ENCODE measurements around the gene TOMM40L.

Gene TOMM40L

GRCh38 chr1:161225534-161226319 is at the start of gene TOMM40L:
TOMM40L (plus strand) TSS chr1:161226060; CDS start chr1:161226490, 430 bp downstream.
- peak; percentile 54 to 79 (median 73) for DNase-seq

- no peak for DNase-seq
Measured at GRCh38 chr1:161176468-161177111, 49.3 kb upstream of the TOMM40L start.

GRCh38 chr1:161177112-161177935 is 48.5 kb upstream of the TOMM40L start, which contains the start of gene B4GALT3:
B4GALT3 (minus strand) TSS chr1:161177507; CDS start chr1:161176060, 1,447 bp downstream.
- peak; percentile 91 to 98 (median 95) for DNase-seq

GRCh38 chr1:161177936-161178244 is 48.0 kb upstream of the TOMM40L start:
- DNase-seq = no peak

- no peak for DNase-seq
Measured at GRCh38 chr1:161179698-161180097, 46.2 kb upstream of the TOMM40L start.

GRCh38 chr1:161180639-161181038 is 45.2 kb upstream of the TOMM40L start:
- no peak for DNase-seq

GRCh38 chr1:161182214-161182613 is 43.6 kb upstream of the TOMM40L start:
- DNase-seq = peak in 1 of 4 experiments; percentile 29

- peak in 2 of 4 experiments; percentile 58 to 60 for DNase-seq
Measured at GRCh38 chr1:161185282-161185682, 40.6 kb upstream of the TOMM40L start.

GRCh38 chr1:161185732-161186311 is 40.0 kb upstream of the TOMM40L start:
- DNase-seq = no peak

GRCh38 chr1:161187311-161187710 is 38.5 kb upstream of the TOMM40L start:
- no peak for DNase-seq

GRCh38 chr1:161188381-161188780 is 37.5 kb upstream of the TOMM40L start:
- no peak for DNase-seq

- no peak for DNase-seq
Measured at GRCh38 chr1:161189036-161189435, 36.8 kb upstream of the TOMM40L start.

GRCh38 chr1:161190962-161191521 is 34.8 kb upstream of the TOMM40L start:
- no peak for DNase-seq

- no peak for DNase-seq
Measured at GRCh38 chr1:161191971-161192370, 33.9 kb upstream of the TOMM40L start.

- DNase-seq = peak in 2 of 4 experiments; percentile 43 to 47
Measured at GRCh38 chr1:161192476-161193465, 33.1 kb upstream of the TOMM40L start.

- DNase-seq = no peak
Measured at GRCh38 chr1:161193561-161194235, 32.2 kb upstream of the TOMM40L start.

GRCh38 chr1:161195171-161195570 is 30.7 kb upstream of the TOMM40L start:
- DNase-seq = no peak

- DNase-seq = no peak
Measured at GRCh38 chr1:161196111-161196510, 29.7 kb upstream of the TOMM40L start.

- no peak for DNase-seq
Measured at GRCh38 chr1:161196521-161197451, 29.1 kb upstream of the TOMM40L start.

Measured in activated naive CD4-positive, alpha-beta T cell (primary cell).